ENCODE results near the gene POLR1F.

Gene POLR1F

DNA sequence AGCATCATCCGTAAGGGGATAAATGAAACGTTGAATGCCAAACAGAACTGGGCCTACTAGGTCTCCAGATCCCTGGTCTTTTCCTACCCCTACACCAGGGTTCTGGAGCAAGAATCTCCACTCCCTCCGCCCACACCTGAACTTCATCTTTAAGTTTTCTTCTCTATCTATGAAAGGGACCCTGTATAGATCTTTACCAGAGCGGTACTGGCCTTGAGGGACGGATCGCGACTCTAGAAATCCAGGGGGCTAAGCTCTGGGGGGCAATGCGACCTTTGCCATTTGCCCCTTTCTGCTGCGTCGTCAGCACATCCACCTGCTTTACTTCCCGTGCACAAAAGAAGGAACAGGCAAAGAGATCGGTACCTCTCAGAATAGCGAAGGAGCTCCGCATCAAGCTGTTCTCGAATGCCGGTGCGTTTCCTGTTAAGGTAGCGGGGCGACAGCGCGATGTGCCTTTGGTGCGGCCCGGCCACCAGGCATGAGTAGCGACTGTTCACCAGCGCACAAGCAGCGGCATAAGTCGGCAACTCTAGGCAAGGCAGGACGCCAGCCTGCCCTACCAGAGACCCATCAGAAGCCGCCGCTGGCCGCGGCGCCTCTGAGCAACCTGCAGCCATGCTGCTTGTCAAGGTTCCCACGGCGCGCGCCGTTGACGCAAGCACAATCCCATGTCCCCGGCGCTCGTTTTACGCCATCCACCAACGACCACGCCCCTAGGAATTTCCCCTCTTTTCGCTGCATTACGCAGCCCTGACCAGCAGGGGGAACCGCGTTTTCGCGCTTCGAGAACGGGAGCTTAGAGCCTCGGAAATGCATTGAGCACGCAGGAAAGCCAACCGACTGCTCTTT, at the start of gene POLR1F:
TSS of gene POLR1F (minus strand) at position 641 of the 852 bp plus-strand sequence. CDS start at position 620, 21 bp downstream.
- DNase-seq (ENCODE audit: insufficient read length, low spot score) (peak; percentile 43), FAIRE-seq (peak; percentile 32)
- peak; percentile 95 for TF ChIP-seq CTCF (IDR thresholded peaks at IDR 0.05; ENCODE audit: insufficient read depth, missing control alignments)

DNA sequence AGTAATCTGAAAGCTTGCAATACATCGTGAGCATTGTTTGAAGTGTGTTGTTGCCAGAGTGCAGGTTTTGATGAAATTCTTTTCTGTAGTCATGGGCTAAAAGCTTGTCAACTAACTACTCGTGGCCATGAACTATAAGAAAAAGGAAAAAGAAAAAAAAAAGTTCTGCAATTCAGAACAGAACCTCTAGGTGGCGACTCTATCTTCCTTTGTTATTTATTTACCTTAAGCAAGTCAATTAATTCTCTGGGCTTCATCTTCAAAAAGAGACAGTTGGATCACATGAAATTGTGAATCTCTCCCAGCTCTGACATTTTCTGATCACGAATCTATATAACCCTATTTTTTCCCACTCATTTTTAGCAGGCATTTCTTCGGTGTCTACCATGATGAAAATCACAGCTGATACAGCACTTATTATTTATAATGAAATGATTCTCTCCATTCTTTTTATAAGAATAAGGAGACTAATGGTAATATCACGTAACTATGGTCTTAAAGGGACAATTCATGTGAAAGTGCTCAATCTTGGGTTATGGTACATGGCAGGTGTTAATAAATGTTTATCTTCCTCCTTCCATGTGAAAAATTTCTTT, 45.8 kb upstream of the POLR1F start:
- TF ChIP-seq CTCF (IDR thresholded peaks at IDR 0.05; ENCODE audit: insufficient read depth, missing control alignments): peak; percentile 68
- DNase-seq (ENCODE audit: insufficient read length, low spot score): no peak
- FAIRE-seq: no peak

GRCh38 chr7:19752020-19752419, 43.2 kb upstream of the POLR1F start:
- DNase-seq (ENCODE audit: insufficient read length, low spot score): no peak
- no peak for TF ChIP-seq CTCF (IDR thresholded peaks at IDR 0.05; ENCODE audit: insufficient read depth, missing control alignments)
- FAIRE-seq: no peak

DNA sequence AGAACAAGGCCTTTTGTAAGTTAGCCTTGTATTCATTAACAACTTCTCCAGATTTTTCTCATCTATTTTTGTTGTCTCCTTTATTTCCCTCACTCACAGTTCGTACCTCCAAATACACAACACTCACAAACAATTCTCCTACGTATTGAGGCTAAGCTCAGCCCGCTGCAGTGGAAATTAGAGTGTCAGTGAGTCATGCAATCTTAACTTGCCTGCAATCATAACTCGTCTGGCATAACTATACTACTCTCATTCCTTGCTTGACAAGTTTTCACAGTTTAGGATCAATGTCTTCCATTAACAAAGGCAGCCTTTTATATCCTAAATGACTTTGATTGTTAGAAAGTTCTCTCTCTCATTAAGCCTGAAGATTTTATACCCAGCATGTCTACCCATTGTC, 40.8 kb upstream of the POLR1F start:
- FAIRE-seq (peak; percentile 29), DNase-seq (ENCODE audit: insufficient read length, low spot score) (no peak)
- no peak for TF ChIP-seq CTCF (IDR thresholded peaks at IDR 0.05; ENCODE audit: insufficient read depth, missing control alignments)

GRCh38 chr7:19747740-19748339, 39.0 kb upstream of the POLR1F start:
- no peak for DNase-seq (ENCODE audit: insufficient read length, low spot score)
- peak; percentile 61 for TF ChIP-seq CTCF (IDR thresholded peaks at IDR 0.05; ENCODE audit: insufficient read depth, missing control alignments)

GRCh38 chr7:19744075-19744474, 35.2 kb upstream of the POLR1F start:
- FAIRE-seq: no peak
- DNase-seq (ENCODE audit: insufficient read length, low spot score): no peak
- TF ChIP-seq CTCF (IDR thresholded peaks at IDR 0.05; ENCODE audit: insufficient read depth, missing control alignments): no peak

More at GRCh38 chr7:19747740-19748339, 39.0 kb upstream of the POLR1F start:
- FAIRE-seq: peak; percentile 74

All from D721Med (cell line).